H9 (cell line): ENCODE measurements around the gene NCOR1. TPM values are rescaled to one million over a fixed set of nuclear protein-coding genes. Genes with fewer than 3 reads are reported as not detected.

Experiments used
- DNase-seq: peaks from one replicate; pipeline ENCODE4 v3.0.0-alpha.2; 2017
- H2AFZ ChIP-seq: one replicate; pipeline ENCODE4 v1.6.1; 2013; ENCODE audit warnings: mild to moderate bottlenecking, low read length, control low read depth, moderate library complexity
- H2AK5ac ChIP-seq: 2 replicates; pipeline ENCODE4 v1.6.1; 2013; ENCODE audit warnings: low read length, control low read depth, mixed read lengths; ENCODE audit not compliant: insufficient read length
- H2BK120ac ChIP-seq: one replicate; pipeline ENCODE4 v1.6.1; 2013; ENCODE audit warnings: low read depth, mild to moderate bottlenecking, low read length, control low read depth, inconsistent platforms; ENCODE audit not compliant: poor library complexity, severe bottlenecking
- H2BK12ac ChIP-seq: 2 replicates; pipeline ENCODE4 v1.6.1; 2013; ENCODE audit warnings: low read length, control low read depth, mixed read lengths, low read depth; ENCODE audit not compliant: insufficient read length
- H2BK15ac ChIP-seq: 2 replicates; pipeline ENCODE4 v1.6.1; 2013; ENCODE audit warnings: low read depth, low read length, control low read depth
- H2BK20ac ChIP-seq: one replicate; pipeline ENCODE4 v1.6.1; 2013; ENCODE audit warnings: low read depth, mild to moderate bottlenecking, low read length, control low read depth, inconsistent platforms; ENCODE audit not compliant: poor library complexity, severe bottlenecking
- H2BK5ac ChIP-seq: 2 replicates; pipeline ENCODE4 v1.6.1; 2013; ENCODE audit warnings: low read length, control low read depth, mixed read lengths; ENCODE audit not compliant: insufficient read length
- H3K14ac ChIP-seq: 2 replicates; pipeline ENCODE4 v1.6.1; 2013; ENCODE audit warnings: low read length, control low read depth; ENCODE audit not compliant: insufficient read depth
- H3K18ac ChIP-seq: 2 replicates; pipeline ENCODE4 v1.6.1; 2013; ENCODE audit warnings: low read depth, mild to moderate bottlenecking, mixed read lengths, low read length, control low read depth; ENCODE audit not compliant: insufficient read length
- H3K23ac ChIP-seq: 2 replicates; pipeline ENCODE4 v1.6.1; 2013; ENCODE audit warnings: low read length, control low read depth, mixed read lengths, low read depth; ENCODE audit not compliant: insufficient read length
- H3K23me2 ChIP-seq: 2 replicates; pipeline ENCODE4 v1.6.1; 2013; ENCODE audit warnings: low read depth, mild to moderate bottlenecking, mixed read lengths, low read length, control low read depth; ENCODE audit not compliant: insufficient read length, poor library complexity, severe bottlenecking
- H3K27ac ChIP-seq: 2 replicates; pipeline ENCODE4 v1.5.1; 2013; ENCODE audit warnings: low read length, control low read depth, mixed read lengths, low read depth; ENCODE audit not compliant: insufficient read length
- H3K27me3 ChIP-seq: 2 replicates; pipeline ENCODE4 v1.6.1; 2013; ENCODE audit warnings: low read length, control low read depth, inconsistent platforms; ENCODE audit not compliant: insufficient read depth
- H3K4ac ChIP-seq: 2 replicates; pipeline ENCODE4 v1.6.1; 2013; ENCODE audit warnings: low read depth, mild to moderate bottlenecking, control low read depth, inconsistent platforms, low read length, moderate library complexity
- H3K4me1 ChIP-seq: 2 replicates; pipeline ENCODE4 v1.6.1; 2013; ENCODE audit warnings: low read length, control low read depth, inconsistent platforms; ENCODE audit not compliant: insufficient read depth
- H3K4me2 ChIP-seq: 2 replicates; pipeline ENCODE4 v1.6.1; 2013; ENCODE audit warnings: low read length, control low read depth, mixed read lengths; ENCODE audit not compliant: insufficient read length, insufficient read depth
- H3K56ac ChIP-seq: 2 replicates; pipeline ENCODE4 v1.6.1; 2013; ENCODE audit warnings: low read depth, mild to moderate bottlenecking, mixed read lengths, low read length, control low read depth; ENCODE audit not compliant: insufficient read length
- H3K79me1 ChIP-seq: 2 replicates; pipeline ENCODE4 v1.6.1; 2013; ENCODE audit warnings: low read depth, mild to moderate bottlenecking, moderate library complexity, low read length, control low read depth, inconsistent platforms; ENCODE audit not compliant: insufficient read depth, poor library complexity, severe bottlenecking
- H3K79me2 ChIP-seq: 2 replicates; pipeline ENCODE4 v1.6.1; 2013; ENCODE audit warnings: low read length, control low read depth, inconsistent platforms; ENCODE audit not compliant: insufficient read depth
- H3K9ac ChIP-seq: 2 replicates; pipeline ENCODE4 v1.6.1; 2013; ENCODE audit warnings: low read length, control low read depth, mixed read lengths; ENCODE audit not compliant: insufficient read length; ENCODE audit errors: extremely low read depth
- H3K9me3 ChIP-seq: one replicate; pipeline ENCODE4 v1.6.1; 2013; ENCODE audit warnings: low read depth, low read length, inconsistent platforms; ENCODE audit not compliant: control insufficient read depth
- H3T11ph ChIP-seq: one replicate; pipeline ENCODE4 v1.6.1; 2013; ENCODE audit warnings: mild to moderate bottlenecking, low read length, control low read depth, inconsistent platforms
- H4K20me1 ChIP-seq: one replicate; pipeline ENCODE4 v1.6.1; 2013; ENCODE audit not compliant: control insufficient read depth, insufficient read length, insufficient read depth
- H4K5ac ChIP-seq: 2 replicates; pipeline ENCODE4 v1.6.1; 2013; ENCODE audit warnings: low read depth, mild to moderate bottlenecking, mixed read lengths, low read length, control low read depth; ENCODE audit not compliant: insufficient read length
- H4K8ac ChIP-seq: replicated peaks from 2 replicates; pipeline ENCODE4 v1.6.1; 2013; ENCODE audit warnings: low read length, control low read depth, mixed read lengths, low read depth; ENCODE audit not compliant: insufficient read length
- H4K91ac ChIP-seq: 2 replicates; pipeline ENCODE4 v1.6.1; 2013; ENCODE audit warnings: low read depth, mild to moderate bottlenecking, moderate library complexity, mixed read lengths, low read length, control low read depth; ENCODE audit not compliant: insufficient read length
- H3K27ac Mint-ChIP-seq, 3 experiments: 2 replicates in 2 of 3; 3 replicates in 1 of 3; pipeline ENCODE4 v1.8.0; 2020 to 2021; ENCODE audit warnings: mixed read lengths in 3 of 3, mild to moderate bottlenecking in 1 of 3, moderate library complexity in 1 of 3
- H3K27me3 Mint-ChIP-seq: 2 replicates; pipeline ENCODE4 v1.8.0; 2021; ENCODE audit warnings: low read depth, mild to moderate bottlenecking, moderate library complexity, mixed read lengths
- H3K36me3 Mint-ChIP-seq, 3 experiments: 2 replicates in 2 of 3; 3 replicates in 1 of 3; pipeline ENCODE4 v1.8.0; 2020 to 2021; ENCODE audit warnings: low read depth in 3 of 3, mixed read lengths in 3 of 3; ENCODE audit not compliant: insufficient read depth in 1 of 3
- H3K4me1 Mint-ChIP-seq, 2 experiments: 2 replicates each; pipeline ENCODE4 v1.8.0; 2020; ENCODE audit warnings: mixed read lengths in 2 of 2
- H3K4me3 Mint-ChIP-seq, 2 experiments: 2 replicates in 1 of 2; 3 replicates in 1 of 2; pipeline ENCODE4 v1.8.0; 2020 to 2021; ENCODE audit warnings: mild to moderate bottlenecking in 2 of 2, mixed read lengths in 2 of 2, moderate library complexity in 1 of 2
- H3K9me3 Mint-ChIP-seq, 2 experiments: 2 replicates in 1 of 2; 3 replicates in 1 of 2; pipeline ENCODE4 v1.8.0; 2020; ENCODE audit warnings: mild to moderate bottlenecking in 2 of 2, mixed read lengths in 2 of 2, moderate library complexity in 1 of 2
- WGBS: extraction: QIAGEN DNeasy Blood & Tissue Kit; methylation state at CpG from one replicate; pipeline ENCODE4 v1.1.7; 2013; ENCODE audit warnings: missing lambda C conversion rate, low lambda C conversion rate, mixed read lengths; ENCODE audit not compliant: insufficient read length; ENCODE audit errors: extremely low coverage; 5-methylcytosine and 5-hydroxymethylcytosine counted together
- total RNA-seq: library from RNA; stranded (reverse); gene quantifications from 2 replicates; pipeline ENCODE4 v1.2.1, GENCODE V29; 2021
- TF ChIP-seq, protein P1 (sequence below): fragments of 200-600 bp; sonication (generic); conservative IDR thresholded peaks from 3 replicates; pipeline ENCODE4 v1.8.0; 2021; ENCODE audit warnings: antibody characterized with exemption, mild to moderate bottlenecking

The NCOR1 gene
- total RNA-seq, 1 experiment from 2014 or later, result 119 TPM

DNA sequence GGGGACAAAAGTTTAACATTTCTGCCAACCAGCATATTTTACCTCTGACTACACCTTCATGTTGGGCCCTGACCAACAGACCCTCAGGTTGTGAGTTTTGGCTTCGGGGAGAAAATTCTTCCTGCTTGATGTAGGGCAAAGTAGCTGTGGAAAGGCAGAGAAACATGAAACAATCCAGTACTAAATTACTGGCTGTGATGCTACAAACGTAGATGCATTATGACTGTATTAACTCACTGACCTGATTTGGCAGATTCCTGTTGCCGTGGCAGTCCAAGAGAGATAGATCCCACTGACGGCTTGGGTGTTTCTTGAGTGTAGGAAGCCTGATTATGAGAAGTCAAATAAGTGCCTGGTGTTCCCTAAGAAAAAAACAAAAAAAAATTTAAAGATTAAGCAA is 135.0 kb downstream of the NCOR1 start:
- Mint-ChIP-seq H3K27me3 (no peaks in the 10 kb centered on the region), H3K9me3 (peaks cover 0 to 3% of the 10 kb centered on the region in 2 experiments; a peak in 2 of 5 replicates), H3K27ac (no peak overlapping the region), H3K4me1 (peaks cover 6% of the 10 kb centered on the region in 2 experiments; a peak in 3 of 4 replicates), H3K4me3 (no peak overlapping the region), H3K36me3 (peaks cover 33 to 79% (median 75%) of the 10 kb centered on the region in 3 experiments)
- Histone ChIP-seq H3K79me1 (no peaks in the 10 kb centered on the region), H3K4me2 (no peak overlapping the region), H2AK5ac (no peak overlapping the region), H4K5ac (no peak overlapping the region), H2BK20ac (no peak overlapping the region), H2AFZ (no peak overlapping the region), H2BK120ac (no peak overlapping the region), H4K20me1 (no peaks in the 10 kb centered on the region), H3K23ac (no peak overlapping the region), H3T11ph (no peak overlapping the region), H2BK5ac (no peak overlapping the region), H3K14ac (no peak overlapping the region), H3K4me1 (no peaks in the 10 kb centered on the region; the same call in 1 of the 2 replicates), H2BK12ac (no peak overlapping the region), H3K9me3 (no peaks in the 10 kb centered on the region), H4K8ac (no peak overlapping the region), H3K18ac (no peak overlapping the region), H3K56ac (no peak overlapping the region), H3K4ac (no peak overlapping the region), H3K27me3 (no peaks in the 10 kb centered on the region), H4K91ac (no peak overlapping the region), H3K79me2 (no peaks in the 10 kb centered on the region), H3K27ac (no peak overlapping the region), H3K23me2 (no peaks in the 10 kb centered on the region), H3K9ac (no peak overlapping the region), H2BK15ac (no peak overlapping the region)
- no CpG with 5 or more reads among the region's 4 CpGs for WGBS
- no peak for DNase-seq
- TF ChIP-seq, protein P1, sequence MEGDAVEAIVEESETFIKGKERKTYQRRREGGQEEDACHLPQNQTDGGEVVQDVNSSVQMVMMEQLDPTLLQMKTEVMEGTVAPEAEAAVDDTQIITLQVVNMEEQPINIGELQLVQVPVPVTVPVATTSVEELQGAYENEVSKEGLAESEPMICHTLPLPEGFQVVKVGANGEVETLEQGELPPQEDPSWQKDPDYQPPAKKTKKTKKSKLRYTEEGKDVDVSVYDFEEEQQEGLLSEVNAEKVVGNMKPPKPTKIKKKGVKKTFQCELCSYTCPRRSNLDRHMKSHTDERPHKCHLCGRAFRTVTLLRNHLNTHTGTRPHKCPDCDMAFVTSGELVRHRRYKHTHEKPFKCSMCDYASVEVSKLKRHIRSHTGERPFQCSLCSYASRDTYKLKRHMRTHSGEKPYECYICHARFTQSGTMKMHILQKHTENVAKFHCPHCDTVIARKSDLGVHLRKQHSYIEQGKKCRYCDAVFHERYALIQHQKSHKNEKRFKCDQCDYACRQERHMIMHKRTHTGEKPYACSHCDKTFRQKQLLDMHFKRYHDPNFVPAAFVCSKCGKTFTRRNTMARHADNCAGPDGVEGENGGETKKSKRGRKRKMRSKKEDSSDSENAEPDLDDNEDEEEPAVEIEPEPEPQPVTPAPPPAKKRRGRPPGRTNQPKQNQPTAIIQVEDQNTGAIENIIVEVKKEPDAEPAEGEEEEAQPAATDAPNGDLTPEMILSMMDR, result no peak
